PC-3 (cell line): Measurements from ENCODE around the gene ATXN7L3.

ENCODE experiments used
- EZH2 ChIP-seq: fragments of 300-600 bp; sonication (generic); IDR thresholded peaks from one replicate; pipeline ENCODE4 v1.6.1; 2017; ENCODE audit warnings: antibody characterized with exemption, mild to moderate bottlenecking, low read length; ENCODE audit not compliant: unreplicated experiment
- EZH2phosphoT487 ChIP-seq: fragments of 300-600 bp; sonication (generic); IDR thresholded peaks from 2 replicates; pipeline ENCODE4 v1.6.1; 2018; ENCODE audit warnings: mild to moderate bottlenecking, antibody characterized with exemption, low read length, borderline replicate concordance
- TF ChIP-seq, protein P1 (sequence below): fragments of 300-600 bp; sonication (generic); conservative IDR thresholded peaks from 2 replicates; pipeline ENCODE4 v1.5.1; 2017; ENCODE audit warnings: antibody characterized with exemption, low read depth, mild to moderate bottlenecking, low read length

DNA sequence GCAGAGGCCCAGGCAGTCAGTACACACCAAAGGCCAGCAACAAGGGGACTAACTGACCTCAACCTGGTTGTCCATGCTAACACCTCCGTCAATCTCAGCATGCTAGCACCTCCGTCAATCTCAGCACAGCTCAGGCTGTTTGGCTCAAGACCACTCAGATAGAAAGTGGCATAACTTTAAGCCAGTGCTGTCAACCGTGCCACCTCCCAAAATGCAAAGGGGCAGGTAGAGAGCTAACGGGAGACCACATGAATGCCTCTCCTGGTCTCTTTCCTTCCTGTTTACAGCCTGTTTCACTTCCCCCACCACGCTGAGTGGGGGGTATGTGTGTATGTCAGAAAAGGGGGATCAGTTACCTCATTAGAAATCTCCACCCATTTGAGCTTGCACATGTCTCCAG lies 16.5 kb upstream of the ATXN7L3 start:
- no peak for TF ChIP-seq EZH2
- TF ChIP-seq, protein P1, sequence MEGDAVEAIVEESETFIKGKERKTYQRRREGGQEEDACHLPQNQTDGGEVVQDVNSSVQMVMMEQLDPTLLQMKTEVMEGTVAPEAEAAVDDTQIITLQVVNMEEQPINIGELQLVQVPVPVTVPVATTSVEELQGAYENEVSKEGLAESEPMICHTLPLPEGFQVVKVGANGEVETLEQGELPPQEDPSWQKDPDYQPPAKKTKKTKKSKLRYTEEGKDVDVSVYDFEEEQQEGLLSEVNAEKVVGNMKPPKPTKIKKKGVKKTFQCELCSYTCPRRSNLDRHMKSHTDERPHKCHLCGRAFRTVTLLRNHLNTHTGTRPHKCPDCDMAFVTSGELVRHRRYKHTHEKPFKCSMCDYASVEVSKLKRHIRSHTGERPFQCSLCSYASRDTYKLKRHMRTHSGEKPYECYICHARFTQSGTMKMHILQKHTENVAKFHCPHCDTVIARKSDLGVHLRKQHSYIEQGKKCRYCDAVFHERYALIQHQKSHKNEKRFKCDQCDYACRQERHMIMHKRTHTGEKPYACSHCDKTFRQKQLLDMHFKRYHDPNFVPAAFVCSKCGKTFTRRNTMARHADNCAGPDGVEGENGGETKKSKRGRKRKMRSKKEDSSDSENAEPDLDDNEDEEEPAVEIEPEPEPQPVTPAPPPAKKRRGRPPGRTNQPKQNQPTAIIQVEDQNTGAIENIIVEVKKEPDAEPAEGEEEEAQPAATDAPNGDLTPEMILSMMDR, result no peak
- no peak for TF ChIP-seq EZH2phosphoT487
